ENCODE data around the gene KIF5C. TPM values are rescaled to one million over a fixed set of nuclear protein-coding genes. Genes with fewer than 3 reads are reported as not detected.
A peak's percentile ranks its signal among the peaks of the same experiment; 100 is the strongest.

KIF5C gene
- total RNA-seq, 1 experiment from 2014 or later: 0.12 TPM

DNA sequence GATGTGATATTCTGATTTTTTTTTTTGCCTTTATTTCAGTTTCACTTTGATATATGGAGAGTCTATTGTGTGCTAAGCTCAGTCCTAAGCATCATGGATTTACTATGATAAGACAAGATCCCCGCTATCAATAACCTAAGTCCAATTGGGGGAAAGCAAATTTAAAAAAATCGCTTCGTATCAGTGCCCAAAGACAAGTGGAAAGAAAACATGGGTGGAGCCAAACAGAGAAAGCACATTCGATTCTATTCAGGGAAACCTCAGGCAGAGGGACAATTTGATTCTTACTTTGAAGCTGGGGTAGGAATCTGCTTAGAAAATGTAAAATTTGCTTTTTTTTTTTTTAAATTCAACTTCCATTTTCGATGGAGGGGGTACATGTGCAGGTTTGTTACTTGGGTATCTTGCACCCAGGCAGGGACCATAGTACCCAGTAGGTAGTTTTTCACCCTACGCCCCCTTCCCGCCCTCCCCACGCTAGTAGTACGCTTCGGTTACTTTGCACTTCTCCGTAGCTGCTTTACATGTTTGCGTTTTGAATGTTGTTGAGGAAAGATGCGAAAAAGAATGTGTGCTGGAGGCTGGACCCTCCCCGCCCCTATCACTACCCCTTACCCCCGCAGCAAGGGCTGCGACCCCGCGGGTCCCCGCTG, 12.4 kb downstream of the KIF5C start:
- DNase-seq (ENCODE audit: low read depth): peak; percentile 9

- no peak for DNase-seq (ENCODE audit: low read depth)
Observed at GRCh38 chr2:148888003-148888501, 13.0 kb downstream of the KIF5C start.

- no peak for DNase-seq (ENCODE audit: low read depth)
Observed at GRCh38 chr2:148888986-148889385, 14.0 kb downstream of the KIF5C start.

DNA sequence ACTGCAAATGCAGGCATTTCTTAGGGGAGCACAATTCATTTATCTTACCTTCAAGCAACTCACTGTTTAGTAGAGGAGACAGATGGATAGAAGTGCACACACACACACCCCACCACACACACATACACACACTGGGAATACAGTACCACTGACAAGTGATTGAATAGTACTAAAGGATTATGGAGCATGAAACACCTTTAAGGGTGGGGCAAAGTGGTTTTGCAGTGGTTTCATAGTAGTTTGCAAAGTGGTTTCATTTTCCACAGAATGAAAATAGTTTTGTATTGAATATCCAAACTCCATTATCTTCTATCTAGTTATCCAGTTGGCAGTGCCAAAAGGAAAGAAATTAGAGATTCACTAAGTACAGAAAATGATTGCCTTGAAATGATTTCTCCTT, 18.9 kb downstream of the KIF5C start:
- DNase-seq (ENCODE audit: low read depth): no peak

GRCh38 chr2:148896136-148896535, 21.1 kb downstream of the KIF5C start:
- no peak for DNase-seq (ENCODE audit: low read depth)

DNA sequence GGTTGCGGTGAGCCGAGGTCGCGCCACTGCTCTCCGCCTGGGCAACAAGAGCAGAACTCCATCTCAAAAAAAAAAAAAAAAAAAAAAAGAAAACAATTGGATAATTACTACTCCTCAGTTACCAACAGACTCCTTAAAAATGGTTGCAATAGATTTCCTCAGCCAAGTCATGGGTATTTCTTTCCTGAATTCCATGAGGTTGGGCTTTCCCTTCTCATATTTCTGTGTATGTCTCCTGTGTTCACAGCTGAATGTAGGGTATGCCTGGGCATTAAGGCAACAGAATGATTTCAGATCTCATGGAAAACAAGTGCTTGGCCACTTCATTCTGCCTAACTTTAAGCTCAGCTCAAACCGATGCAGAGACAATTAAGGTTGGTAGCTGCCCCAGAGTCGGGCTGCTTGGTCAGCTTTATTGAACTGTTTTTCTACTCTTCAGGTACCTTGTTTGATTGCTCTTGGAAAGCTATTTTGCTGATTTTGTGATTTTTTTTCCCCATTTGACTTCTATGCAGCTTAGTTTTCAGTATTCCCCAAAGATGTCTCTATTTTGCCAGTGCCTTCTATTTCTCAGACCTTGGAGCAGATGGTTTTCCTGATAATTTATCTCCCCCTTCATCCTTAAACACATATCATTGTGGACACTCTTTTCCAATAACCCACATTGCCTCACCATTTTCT, 24.8 kb downstream of the KIF5C start:
- DNase-seq (ENCODE audit: low read depth): no peak

DNA sequence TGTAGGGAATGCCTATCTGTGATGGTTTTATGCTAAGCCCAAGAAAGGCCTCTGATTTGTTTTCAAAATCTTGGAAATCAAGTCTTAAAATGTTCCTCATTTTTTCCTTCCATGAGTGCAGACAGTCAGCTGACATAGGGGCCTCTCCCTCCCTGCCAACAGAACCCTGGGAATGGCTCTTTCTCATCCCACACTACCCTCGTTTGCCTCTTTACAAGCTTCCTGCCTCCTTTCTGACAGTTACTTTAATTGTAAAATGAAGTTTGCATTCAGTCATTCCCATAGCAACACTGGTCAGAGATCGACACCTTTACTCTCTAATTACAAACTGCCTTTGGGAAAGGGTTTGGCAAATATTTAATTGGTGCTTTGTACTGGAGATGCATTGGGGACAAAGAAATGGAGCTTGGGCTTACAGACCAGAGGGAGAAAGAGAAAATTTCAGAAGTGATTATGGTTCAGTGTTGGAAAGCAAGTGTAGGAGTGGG, 25.4 kb downstream of the KIF5C start:
- DNase-seq (ENCODE audit: low read depth): no peak

GRCh38 chr2:148901142-148901541, 26.1 kb downstream of the KIF5C start:
- DNase-seq (ENCODE audit: low read depth): no peak

- no peak for DNase-seq (ENCODE audit: low read depth)
Observed at GRCh38 chr2:148902798-148903197, 27.8 kb downstream of the KIF5C start.

DNA sequence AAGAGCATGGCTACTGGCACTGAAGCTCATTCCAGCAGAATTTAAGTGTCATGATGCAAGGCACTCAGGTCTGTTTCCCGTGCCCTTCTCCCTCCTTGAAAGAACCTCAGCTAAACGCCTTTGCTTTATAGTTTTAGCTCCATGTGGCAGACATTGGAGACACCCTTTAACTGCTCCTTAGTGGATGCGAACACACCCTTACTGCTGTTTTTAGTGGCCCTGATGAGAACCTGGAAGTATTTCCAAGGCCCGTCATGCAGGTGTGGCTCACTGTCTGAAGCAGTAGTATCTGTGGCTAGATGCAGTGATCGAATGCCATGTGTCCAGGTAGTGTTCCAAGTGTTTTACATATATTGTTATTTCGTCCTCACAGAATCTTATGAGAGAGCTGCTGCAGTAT, 28.3 kb downstream of the KIF5C start:
- DNase-seq (ENCODE audit: low read depth): no peak

- DNase-seq (ENCODE audit: low read depth): no peak
Observed at GRCh38 chr2:148903979-148904378, 29.0 kb downstream of the KIF5C start.

DNA sequence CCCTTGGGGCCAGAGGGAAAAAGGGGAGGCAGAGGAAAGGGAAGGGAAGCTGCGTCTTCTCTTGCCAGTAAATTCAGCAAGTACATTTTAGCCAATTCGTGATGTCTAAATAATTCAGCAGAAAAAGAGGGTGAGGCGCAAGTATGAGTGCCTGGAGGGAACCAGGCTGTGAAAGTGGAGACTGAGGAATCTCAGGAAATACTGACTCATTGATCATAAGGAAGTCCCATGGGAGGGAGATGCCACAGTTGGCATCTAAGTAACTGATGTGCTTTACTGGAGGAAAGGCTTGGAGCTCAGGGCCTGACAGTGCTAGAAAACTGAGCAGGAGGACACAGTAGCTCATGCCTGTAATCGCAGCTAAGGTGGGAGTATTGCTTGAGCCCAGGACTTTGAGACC, 31.1 kb downstream of the KIF5C start:
- peak; percentile 35 for DNase-seq (ENCODE audit: low read depth)

DNA sequence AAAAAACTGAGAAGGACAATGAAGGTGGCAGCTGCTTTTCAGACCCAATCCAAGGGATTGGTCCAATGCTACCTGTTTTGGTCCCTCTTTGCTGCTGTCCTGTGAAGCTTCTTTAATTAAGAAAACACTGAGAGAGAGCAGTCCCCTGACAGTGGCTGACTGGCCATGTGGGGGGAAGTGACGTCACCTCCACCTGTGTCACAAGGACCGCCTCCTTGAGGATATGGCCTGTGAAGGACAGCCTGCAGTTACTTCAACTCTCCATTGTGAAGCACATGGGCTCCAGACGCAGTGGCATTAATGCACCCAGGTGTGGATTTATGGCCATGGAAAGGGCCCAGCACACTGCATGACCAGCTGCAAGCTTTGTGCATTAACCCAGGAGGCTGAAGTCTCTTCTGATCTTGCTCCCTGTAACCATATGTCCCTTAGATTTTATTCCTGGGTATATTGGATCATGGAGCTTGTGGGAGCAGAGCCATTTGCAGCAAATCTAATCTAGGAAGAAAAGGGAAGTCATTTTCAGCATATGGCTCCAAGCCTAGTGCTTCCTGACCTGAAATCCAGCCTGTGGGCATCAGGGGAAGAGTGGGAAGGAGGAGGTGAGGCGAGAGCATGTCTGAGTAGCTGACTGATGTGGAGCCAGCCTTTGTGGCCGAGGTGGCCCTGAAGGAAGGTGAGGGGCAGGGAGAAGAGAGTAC, 32.2 kb downstream of the KIF5C start:
- no peak for DNase-seq (ENCODE audit: low read depth)

- peak; percentile 55 for DNase-seq (ENCODE audit: low read depth)
Observed at GRCh38 chr2:148909114-148909513, 34.1 kb downstream of the KIF5C start.

DNA sequence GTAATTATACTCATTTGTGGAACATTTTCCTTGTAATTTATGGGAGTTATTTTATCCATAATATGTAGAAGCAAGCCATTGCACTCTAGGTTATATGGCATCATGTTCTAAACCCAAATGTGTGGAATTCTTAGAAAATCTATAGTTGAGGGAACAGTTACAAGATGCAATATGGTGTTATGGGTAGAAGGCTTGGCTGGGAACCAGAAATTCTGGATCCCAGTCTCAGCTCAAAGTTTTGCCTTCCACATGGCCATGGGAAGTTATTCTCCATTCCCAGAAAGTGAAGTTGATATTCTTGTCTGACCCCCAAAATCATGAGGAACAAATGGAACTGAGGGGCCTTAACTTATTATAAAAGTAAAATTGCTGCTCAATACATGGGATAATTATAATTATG, 38.0 kb downstream of the KIF5C start:
- no peak for DNase-seq (ENCODE audit: low read depth)

GRCh38 chr2:148913492-148913891, 38.5 kb downstream of the KIF5C start:
- DNase-seq (ENCODE audit: low read depth): no peak

DNA sequence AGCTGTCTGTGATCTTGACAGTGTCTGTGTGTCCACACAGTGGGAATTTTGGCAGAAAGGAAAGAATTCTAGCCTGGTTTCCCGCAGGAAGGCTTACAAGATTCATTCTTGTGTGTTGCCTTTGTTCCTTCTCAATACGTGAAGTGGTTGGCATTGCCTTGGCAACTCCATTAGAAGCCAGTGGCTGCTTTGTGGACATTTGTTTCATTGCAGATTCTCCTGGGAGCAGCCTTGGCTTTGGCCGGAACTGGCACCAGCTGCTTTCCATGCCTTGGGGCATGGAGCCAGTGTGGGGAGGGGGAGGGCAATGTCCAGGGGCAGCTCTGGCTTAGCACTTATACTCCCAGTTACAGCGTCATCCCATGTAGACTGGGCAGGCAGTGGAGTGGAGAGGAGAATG, 39.4 kb downstream of the KIF5C start:
- DNase-seq (ENCODE audit: low read depth): peak; percentile 9

GRCh38 chr2:148917431-148917830, 42.4 kb downstream of the KIF5C start:
- no peak for DNase-seq (ENCODE audit: low read depth)

- no peak for DNase-seq (ENCODE audit: low read depth)
Observed at GRCh38 chr2:148918554-148918953, 43.5 kb downstream of the KIF5C start.

DNA sequence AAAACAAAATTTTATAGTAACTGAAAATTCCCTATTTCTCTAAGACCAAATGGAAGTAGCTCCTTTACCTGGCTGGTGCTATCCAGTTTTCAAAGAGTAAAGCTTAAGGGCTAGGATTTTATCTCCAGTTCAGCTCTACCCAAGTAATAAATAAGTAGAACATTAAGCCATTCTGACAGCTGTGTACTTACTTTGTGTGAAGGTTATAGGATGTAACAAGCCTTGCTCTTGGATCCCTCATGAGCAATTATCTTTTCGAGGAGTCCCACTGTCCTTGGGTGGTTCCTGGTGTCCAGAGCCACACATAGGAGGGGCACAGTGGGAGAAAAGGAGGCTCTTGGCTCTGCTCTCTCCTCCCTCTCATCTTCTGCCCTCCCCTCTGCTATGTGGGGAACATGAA, 45.5 kb downstream of the KIF5C start:
- DNase-seq (ENCODE audit: low read depth): no peak

DNA sequence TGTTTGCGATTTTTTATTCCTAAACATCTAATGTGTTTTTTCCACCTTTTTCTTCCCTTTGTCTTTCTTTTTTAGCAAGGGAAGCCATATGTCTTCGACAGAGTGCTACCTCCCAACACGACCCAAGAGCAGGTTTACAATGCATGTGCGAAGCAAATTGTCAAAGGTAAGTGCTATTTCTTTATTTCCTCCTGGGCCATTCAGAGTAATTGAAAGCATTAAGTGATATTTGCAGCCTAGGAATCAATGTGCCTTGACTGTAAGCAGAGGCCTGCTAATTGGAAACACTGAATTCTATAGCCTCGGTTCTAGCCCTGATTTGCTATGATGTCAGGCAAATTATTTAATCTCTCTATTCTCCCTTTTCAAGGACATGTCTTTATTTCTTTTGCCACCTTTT, 47.0 kb downstream of the KIF5C start:
- DNase-seq (ENCODE audit: low read depth): no peak

- DNase-seq (ENCODE audit: low read depth): no peak
Observed at GRCh38 chr2:148922776-148923475, 47.9 kb downstream of the KIF5C start.
